Endodermal cell (in vitro differentiated cells): ENCODE measurements around the gene CHST2. TPM values are rescaled to one million over a fixed set of nuclear protein-coding genes. Genes with fewer than 3 reads are reported as not detected.

Experiments
- DNase-seq: peaks from one replicate; pipeline ENCODE4 v3.0.0-alpha.2; 2017
- H3K27ac ChIP-seq: 2 replicates; pipeline ENCODE4 v1.5.1; 2013; ENCODE audit warnings: mild to moderate bottlenecking, low read depth, low read length, moderate library complexity
- H3K27me3 ChIP-seq: 2 replicates; pipeline ENCODE4 v1.6.1; 2013; ENCODE audit warnings: mild to moderate bottlenecking, low read length, moderate library complexity; ENCODE audit not compliant: insufficient read depth, control insufficient read depth, poor library complexity, severe bottlenecking
- H3K36me3 ChIP-seq: 2 replicates; pipeline ENCODE4 v1.7.0; 2013; ENCODE audit warnings: mild to moderate bottlenecking, low read length, moderate library complexity; ENCODE audit not compliant: control insufficient read depth, insufficient read depth
- H3K4me1 ChIP-seq: one replicate; pipeline ENCODE4 v1.7.0; 2013; ENCODE audit warnings: low read length; ENCODE audit not compliant: control insufficient read depth, insufficient read depth
- H3K4me3 ChIP-seq: 2 replicates; pipeline ENCODE4 v1.5.1; 2013; ENCODE audit warnings: mild to moderate bottlenecking, low read length, moderate library complexity
- H3K9ac ChIP-seq: 2 replicates; pipeline ENCODE4 v1.6.1; 2013; ENCODE audit warnings: mild to moderate bottlenecking, low read length, moderate library complexity; ENCODE audit not compliant: poor library complexity, severe bottlenecking; ENCODE audit errors: extremely low read depth
- H3K9me3 ChIP-seq: 2 replicates; pipeline ENCODE4 v1.6.1; 2013; ENCODE audit warnings: mild to moderate bottlenecking, low read length, moderate library complexity; ENCODE audit not compliant: control insufficient read depth
- H3K27ac Mint-ChIP-seq: 2 replicates; pipeline ENCODE4 v1.8.0; 2020; ENCODE audit warnings: mixed read lengths
- H3K27me3 Mint-ChIP-seq: 2 replicates; pipeline ENCODE4 v1.8.0; 2021; ENCODE audit warnings: mild to moderate bottlenecking, mixed read lengths; ENCODE audit not compliant: insufficient read depth
- H3K36me3 Mint-ChIP-seq: 2 replicates; pipeline ENCODE4 v1.8.0; 2020; ENCODE audit warnings: low read depth, mixed read lengths
- H3K4me1 Mint-ChIP-seq: 2 replicates; pipeline ENCODE4 v1.8.0; 2020; ENCODE audit warnings: mixed read lengths
- H3K4me3 Mint-ChIP-seq: 2 replicates; pipeline ENCODE4 v1.8.0; 2020; ENCODE audit warnings: mild to moderate bottlenecking, moderate library complexity, mixed read lengths
- H3K9me3 Mint-ChIP-seq: 2 replicates; pipeline ENCODE4 v1.8.0; 2020; ENCODE audit warnings: mild to moderate bottlenecking, mixed read lengths
- WGBS, 2 experiments: methylation state at CpG; one replicate each; pipeline versions ENCODE4 v1.1.5 to v1.1.7; 2013; ENCODE audit warnings: missing lambda C conversion rate in 2 of 2, mixed read lengths in 1 of 2; ENCODE audit not compliant: insufficient coverage in 1 of 2, insufficient read length in 1 of 2; 5-methylcytosine and 5-hydroxymethylcytosine counted together
- total RNA-seq, 2 donors: library from RNA; stranded (reverse); fragmentation: NEBNext Ultra II Directional in 1 of 2; extraction: Animal tissue kit (Norgen Biotek cat#: 25700) in 1 of 2; gene quantifications; 2 replicates in 1 of 2; 3 replicates in 1 of 2; pipeline ENCODE4 v1.2.1, GENCODE V29; 2021
- TF ChIP-seq, protein P1 (sequence below): fragments of 200-600 bp; sonication (generic); conservative IDR thresholded peaks from 2 replicates; pipeline ENCODE4 v1.5.0; 2021; ENCODE audit warnings: antibody characterized with exemption, mild to moderate bottlenecking

The CHST2 gene
- total RNA-seq, 2 donors from 2014 or later, result 3.4 to 7.2 TPM

DNA sequence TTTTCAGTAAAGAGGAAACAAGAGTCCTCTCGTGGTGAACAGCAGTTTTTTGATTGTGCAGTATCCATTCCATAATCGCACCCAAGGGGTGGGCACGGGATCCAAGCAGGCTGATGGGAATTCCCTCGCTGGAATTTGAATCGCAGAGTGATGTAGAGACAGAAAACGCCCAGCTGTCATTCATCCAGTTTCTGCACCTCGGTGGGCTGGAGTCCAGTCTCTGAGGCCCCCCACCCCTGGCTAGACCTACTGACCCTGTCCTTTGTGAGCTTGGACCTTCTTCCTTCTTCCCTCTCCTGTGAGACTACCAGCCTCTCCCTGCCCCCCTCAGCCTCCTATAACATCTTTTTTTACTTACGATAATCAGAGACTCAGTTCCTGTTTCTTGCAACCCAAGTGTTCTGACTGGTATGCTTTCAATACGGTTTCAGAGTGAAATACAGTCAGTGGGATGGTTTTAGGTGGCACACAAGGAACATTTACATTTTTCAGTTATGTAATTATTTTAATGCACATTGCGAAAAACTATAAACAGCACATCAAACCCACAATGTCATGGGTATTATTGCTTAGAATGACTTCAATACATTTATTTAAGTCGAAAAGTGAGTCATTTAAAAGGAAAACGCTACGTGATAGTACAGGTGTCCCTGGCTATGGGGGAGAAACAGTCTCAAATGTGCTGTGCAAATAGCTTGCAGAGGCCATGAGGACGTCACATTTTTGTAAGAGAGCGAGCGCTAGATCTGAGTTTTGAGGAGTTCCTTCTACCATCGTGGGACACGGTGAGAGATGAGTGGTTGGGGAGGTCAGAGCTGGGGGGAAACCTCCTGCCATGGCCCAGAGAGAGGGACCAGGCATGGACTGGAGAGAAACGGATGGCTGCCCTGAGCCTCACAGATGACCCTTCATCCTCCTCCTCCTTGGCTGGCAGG lies 37.5 kb upstream of the CHST2 start:
- Mint-ChIP-seq H3K36me3 (peaks cover 7% of the 10 kb centered on the region), H3K27ac (no peak overlapping the region), H3K4me3 (no peak overlapping the region), H3K9me3 (peaks cover 18% of the 10 kb centered on the region), H3K4me1 (no peaks in the 10 kb centered on the region), H3K27me3 (no peaks in the 10 kb centered on the region)
- Histone ChIP-seq H3K9ac (no peak overlapping the region), H3K4me1 (no peaks in the 10 kb centered on the region), H3K36me3 (no peaks in the 10 kb centered on the region), H3K27ac (no peak overlapping the region), H3K27me3 (no peaks in the 10 kb centered on the region), H3K4me3 (no peak overlapping the region), H3K9me3 (peaks cover 4% of the 10 kb centered on the region)
- no peak for DNase-seq
- 92 to 95% methylated on average over 15 to 19 of the region's 19 CpGs for WGBS, 2 experiments
- TF ChIP-seq, protein P1, sequence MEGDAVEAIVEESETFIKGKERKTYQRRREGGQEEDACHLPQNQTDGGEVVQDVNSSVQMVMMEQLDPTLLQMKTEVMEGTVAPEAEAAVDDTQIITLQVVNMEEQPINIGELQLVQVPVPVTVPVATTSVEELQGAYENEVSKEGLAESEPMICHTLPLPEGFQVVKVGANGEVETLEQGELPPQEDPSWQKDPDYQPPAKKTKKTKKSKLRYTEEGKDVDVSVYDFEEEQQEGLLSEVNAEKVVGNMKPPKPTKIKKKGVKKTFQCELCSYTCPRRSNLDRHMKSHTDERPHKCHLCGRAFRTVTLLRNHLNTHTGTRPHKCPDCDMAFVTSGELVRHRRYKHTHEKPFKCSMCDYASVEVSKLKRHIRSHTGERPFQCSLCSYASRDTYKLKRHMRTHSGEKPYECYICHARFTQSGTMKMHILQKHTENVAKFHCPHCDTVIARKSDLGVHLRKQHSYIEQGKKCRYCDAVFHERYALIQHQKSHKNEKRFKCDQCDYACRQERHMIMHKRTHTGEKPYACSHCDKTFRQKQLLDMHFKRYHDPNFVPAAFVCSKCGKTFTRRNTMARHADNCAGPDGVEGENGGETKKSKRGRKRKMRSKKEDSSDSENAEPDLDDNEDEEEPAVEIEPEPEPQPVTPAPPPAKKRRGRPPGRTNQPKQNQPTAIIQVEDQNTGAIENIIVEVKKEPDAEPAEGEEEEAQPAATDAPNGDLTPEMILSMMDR, result no peak

- Mint-ChIP-seq H3K36me3 (peaks cover 7% of the 10 kb centered on the region), H3K27me3 (no peaks in the 10 kb centered on the region), H3K4me1 (no peaks in the 10 kb centered on the region), H3K27ac (no peak overlapping the region), H3K9me3 (peaks cover 25% of the 10 kb centered on the region), H3K4me3 (no peak overlapping the region)
- peaks cover 9% of the 10 kb centered on the region for H3K9me3 ChIP-seq
- H3K27me3 ChIP-seq, result no peaks in the 10 kb centered on the region
- H3K4me1 ChIP-seq, result no peaks in the 10 kb centered on the region
- WGBS, 2 experiments, result 90 to 93% methylated on average over 2 to 3 of the region's 3 CpGs
- no peak overlapping the region for H3K4me3 ChIP-seq
- H3K9ac ChIP-seq, result no peak overlapping the region
- TF ChIP-seq, protein P1, result no peak
- H3K27ac ChIP-seq, result no peak overlapping the region
- no peak for DNase-seq
- no peaks in the 10 kb centered on the region for H3K36me3 ChIP-seq
Measured at GRCh38 chr3:143083781-143084180, 35.8 kb upstream of the CHST2 start.

DNA sequence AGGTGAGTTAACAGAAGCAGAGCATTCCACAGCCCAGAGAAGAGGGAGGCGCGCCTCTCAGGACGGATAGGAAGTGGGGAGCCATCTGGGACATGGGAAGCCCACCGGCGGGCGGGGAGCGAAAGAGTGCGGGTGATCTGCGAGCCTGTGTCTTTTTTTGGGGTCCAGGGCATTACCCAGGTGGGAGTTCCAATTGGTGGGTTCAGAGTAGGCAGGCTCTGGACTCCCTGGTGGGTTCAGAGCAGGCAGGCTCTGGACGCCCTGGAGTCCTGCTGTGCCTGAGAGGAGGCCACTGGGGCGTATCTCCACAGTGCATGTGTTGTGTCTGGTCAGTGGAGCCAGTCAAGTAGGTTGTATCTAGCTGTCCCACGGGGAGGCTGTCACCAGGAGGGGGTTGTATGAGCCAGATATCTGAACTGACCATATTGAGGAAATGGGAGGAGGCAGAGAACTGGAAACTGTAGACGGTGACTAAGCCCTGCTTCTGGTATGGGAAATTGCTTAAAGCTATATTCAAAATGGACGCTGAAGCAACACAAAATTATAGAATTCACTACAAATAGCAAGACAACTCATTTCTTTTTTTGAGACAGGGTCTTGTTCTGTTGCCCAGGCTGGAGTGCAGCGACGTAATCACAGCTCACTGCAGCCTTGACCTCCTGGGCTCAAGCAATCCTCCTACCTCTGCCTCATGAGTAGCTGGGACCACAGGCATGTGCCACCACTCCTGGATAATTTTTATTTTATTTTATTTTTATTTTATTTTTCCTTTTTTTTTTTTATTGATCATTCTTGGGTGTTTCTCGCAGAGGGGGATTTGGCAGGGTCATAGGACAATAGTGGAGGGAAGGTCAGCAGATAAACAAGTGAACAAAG lies 34.5 kb upstream of the CHST2 start:
- peaks cover 7% of the 10 kb centered on the region for H3K36me3 Mint-ChIP-seq
- H3K4me1 Mint-ChIP-seq, result no peaks in the 10 kb centered on the region
- peaks cover 29% of the 10 kb centered on the region for H3K9me3 Mint-ChIP-seq
- H3K4me3 ChIP-seq, result no peak overlapping the region
- H3K4me1 ChIP-seq, result no peaks in the 10 kb centered on the region
- H3K27me3 Mint-ChIP-seq, result no peaks in the 10 kb centered on the region
- H3K27me3 ChIP-seq, result no peaks in the 10 kb centered on the region
- DNase-seq, result no peak
- no peak overlapping the region for H3K9ac ChIP-seq
- H3K36me3 ChIP-seq, result no peaks in the 10 kb centered on the region
- H3K27ac ChIP-seq, result no peak overlapping the region
- TF ChIP-seq, protein P1, result no peak
- H3K4me3 Mint-ChIP-seq, result no peak overlapping the region
- no peak overlapping the region for H3K27ac Mint-ChIP-seq
- peaks cover 9% of the 10 kb centered on the region for H3K9me3 ChIP-seq
- 93 to 96% methylated on average over 6 to 16 of the region's 17 CpGs for WGBS, 2 experiments
